Endometrial microvascular endothelial cells (primary cell): Measurements from ENCODE around the gene ALOX15B. TPM values are rescaled to one million over a fixed set of nuclear protein-coding genes. Genes with fewer than 3 reads are reported as not detected.

Experiments used
- in situ Hi-C: cut with HindIII; loops from 2 replicates; pipeline ENCODE4 v1.10.0; 2017; ENCODE audit warnings: low sequenced_read_pairs, low pct_unique_long_range_greater_than_20kb; ENCODE audit errors: inconsistent ontology term
- total RNA-seq: library from RNA; depleted of rRNA; stranded (reverse); fragments of >200 nt; gene quantifications from one replicate; pipeline ENCODE4 v1.2.3, GENCODE V29; 2015; ENCODE audit errors: inconsistent ontology term

The ALOX15B gene
- not detected for total RNA-seq

GRCh38 chr17:8038954-8039610, at the start of gene ALOX15B:
Gene ALOX15B, plus strand, starts transcription at chr17:8039059. Its CDS starts 97 bp downstream, at chr17:8039156.
- in situ Hi-C loops = no loop called here

- in situ Hi-C loops = no loop called here
These were observed 48.8 kb upstream of the ALOX15B start for GRCh38 chr17:7989781-7990655.

GRCh38 chr17:7992516-7992915, 46.3 kb upstream of the ALOX15B start:
- in situ Hi-C loops = no loop called here

GRCh38 chr17:7992924-7993323, 45.9 kb upstream of the ALOX15B start:
- in situ Hi-C loops = no loop called here

GRCh38 chr17:7993972-7994589, 44.8 kb upstream of the ALOX15B start:
- in situ Hi-C loops = no loop called here

GRCh38 chr17:7995724-7996123, 43.1 kb upstream of the ALOX15B start:
- in situ Hi-C loops = no loop called here

- in situ Hi-C loops = no loop called here
These were observed 41.7 kb upstream of the ALOX15B start for GRCh38 chr17:7997186-7997585.

GRCh38 chr17:8001976-8002720, 36.7 kb upstream of the ALOX15B start, which contains the start of gene GUCY2D:
Gene GUCY2D, plus strand, starts transcription at chr17:8002615. Its CDS starts 433 bp downstream, at chr17:8003048.
- in situ Hi-C loops = no loop called here

GRCh38 chr17:8002721-8003593, 35.9 kb upstream of the ALOX15B start:
- in situ Hi-C loops = no loop called here

GRCh38 chr17:8003594-8004181, 35.2 kb upstream of the ALOX15B start:
- in situ Hi-C loops = no loop called here

GRCh38 chr17:8004899-8005298, 34.0 kb upstream of the ALOX15B start:
- in situ Hi-C loops = no loop called here

GRCh38 chr17:8005357-8005756, 33.5 kb upstream of the ALOX15B start:
- in situ Hi-C loops = no loop called here

- in situ Hi-C loops = no loop called here
These were observed 32.7 kb upstream of the ALOX15B start for GRCh38 chr17:8005967-8006730.

GRCh38 chr17:8006836-8007680, 31.8 kb upstream of the ALOX15B start:
- in situ Hi-C loops = no loop called here

GRCh38 chr17:8007836-8008235, 31.0 kb upstream of the ALOX15B start:
- in situ Hi-C loops = no loop called here

- in situ Hi-C loops = no loop called here
These were observed 26.7 kb upstream of the ALOX15B start for GRCh38 chr17:8012045-8012580.
